Nephron (organoid): ENCODE data around the gene FAM135A.
A peak's percentile ranks its signal among the peaks of the same experiment; 100 is the strongest.
"Not testable (repeated sequence)": the region's sequence is repeated elsewhere in the genome, so short reads cannot be mapped to it uniquely, and the experiment has no call there.

Experiments
- H3K27ac Mint-ChIP-seq, 3 experiments: 2 replicates each; pipeline ENCODE4 v1.8.0; 2020; ENCODE audit warnings: mixed read lengths in 3 of 3, mild to moderate bottlenecking in 2 of 3, moderate library complexity in 1 of 3
- H3K27me3 Mint-ChIP-seq: 2 replicates; pipeline ENCODE4 v1.8.0; 2021; ENCODE audit warnings: low read depth, mild to moderate bottlenecking, moderate library complexity, mixed read lengths
- H3K36me3 Mint-ChIP-seq: 2 replicates; pipeline ENCODE4 v1.8.0; 2020; ENCODE audit warnings: low read depth, mixed read lengths
- H3K4me1 Mint-ChIP-seq: 2 replicates; pipeline ENCODE4 v1.8.0; 2020; ENCODE audit warnings: mixed read lengths
- H3K4me3 Mint-ChIP-seq, 3 experiments: 2 replicates each; pipeline ENCODE4 v1.8.0; 2020; ENCODE audit warnings: mild to moderate bottlenecking in 3 of 3, mixed read lengths in 3 of 3, moderate library complexity in 2 of 3
- H3K9me3 Mint-ChIP-seq: 2 replicates; pipeline ENCODE4 v1.8.0; 2020; ENCODE audit warnings: mixed read lengths
- TF ChIP-seq, protein P1 (sequence below), 3 experiments: fragments of 200-600 bp; sonication (generic); IDR thresholded peaks; one replicate each; pipeline ENCODE4 v1.5.0; 2021; ENCODE audit warnings: antibody characterized with exemption in 3 of 3; ENCODE audit not compliant: unreplicated experiment in 3 of 3

The FAM135A gene

GRCh38 chr6:70423189-70424134 is 10.2 kb downstream of the FAM135A start:
- TF ChIP-seq, protein P1, sequence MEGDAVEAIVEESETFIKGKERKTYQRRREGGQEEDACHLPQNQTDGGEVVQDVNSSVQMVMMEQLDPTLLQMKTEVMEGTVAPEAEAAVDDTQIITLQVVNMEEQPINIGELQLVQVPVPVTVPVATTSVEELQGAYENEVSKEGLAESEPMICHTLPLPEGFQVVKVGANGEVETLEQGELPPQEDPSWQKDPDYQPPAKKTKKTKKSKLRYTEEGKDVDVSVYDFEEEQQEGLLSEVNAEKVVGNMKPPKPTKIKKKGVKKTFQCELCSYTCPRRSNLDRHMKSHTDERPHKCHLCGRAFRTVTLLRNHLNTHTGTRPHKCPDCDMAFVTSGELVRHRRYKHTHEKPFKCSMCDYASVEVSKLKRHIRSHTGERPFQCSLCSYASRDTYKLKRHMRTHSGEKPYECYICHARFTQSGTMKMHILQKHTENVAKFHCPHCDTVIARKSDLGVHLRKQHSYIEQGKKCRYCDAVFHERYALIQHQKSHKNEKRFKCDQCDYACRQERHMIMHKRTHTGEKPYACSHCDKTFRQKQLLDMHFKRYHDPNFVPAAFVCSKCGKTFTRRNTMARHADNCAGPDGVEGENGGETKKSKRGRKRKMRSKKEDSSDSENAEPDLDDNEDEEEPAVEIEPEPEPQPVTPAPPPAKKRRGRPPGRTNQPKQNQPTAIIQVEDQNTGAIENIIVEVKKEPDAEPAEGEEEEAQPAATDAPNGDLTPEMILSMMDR (IDR thresholded peaks at IDR 0.05; ENCODE audit: unreplicated experiment in 3 of 3): no peak
- Mint-ChIP-seq H3K27me3 (no peaks in the 10 kb centered on the region), H3K36me3 (peaks cover 39% of the 10 kb centered on the region), H3K9me3 (no peaks in the 10 kb centered on the region), H3K27ac (peak overlapping the region; percentile 38 to 90 (median 63)), H3K4me3 (no peak overlapping the region), H3K4me1 (peaks cover 14% of the 10 kb centered on the region)

DNA sequence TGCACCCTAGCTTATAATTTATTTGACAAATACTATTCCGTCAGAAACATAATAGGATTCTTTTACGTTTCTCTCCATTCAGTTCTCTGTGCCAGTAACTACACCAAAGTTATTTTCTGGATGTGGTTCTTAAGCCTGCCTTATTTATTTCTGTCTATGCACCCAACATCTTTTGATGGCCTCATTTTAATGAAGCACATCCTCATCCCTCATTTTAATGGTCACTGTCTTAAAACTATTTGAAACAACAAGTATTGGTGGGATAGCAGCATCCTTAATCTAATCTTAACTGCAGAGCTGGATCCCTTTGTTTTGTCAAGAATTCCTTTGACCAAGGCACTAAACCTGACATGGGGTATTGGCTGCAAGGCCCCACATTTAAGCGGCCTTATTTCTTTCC is 11.0 kb downstream of the FAM135A start:
- TF ChIP-seq, protein P1 (IDR thresholded peaks at IDR 0.05; ENCODE audit: unreplicated experiment in 3 of 3): no peak
- peaks cover 42% of the 10 kb centered on the region for H3K36me3 Mint-ChIP-seq
- no peaks in the 10 kb centered on the region for H3K9me3 Mint-ChIP-seq
- no peak overlapping the region for H3K4me3 Mint-ChIP-seq
- H3K27me3 Mint-ChIP-seq: no peaks in the 10 kb centered on the region
- H3K4me1 Mint-ChIP-seq: peaks cover 14% of the 10 kb centered on the region
- peak overlapping the region; percentile 38 to 90 (median 63) for H3K27ac Mint-ChIP-seq

GRCh38 chr6:70436320-70436719 is 23.0 kb downstream of the FAM135A start:
- Mint-ChIP-seq H3K27ac (no peak overlapping the region), H3K36me3 (peaks cover 37% of the 10 kb centered on the region), H3K4me1 (peaks cover 7% of the 10 kb centered on the region), H3K4me3 (no peak overlapping the region), H3K27me3 (no peaks in the 10 kb centered on the region), H3K9me3 (peaks cover 8% of the 10 kb centered on the region)
- TF ChIP-seq, protein P1 (IDR thresholded peaks at IDR 0.05; ENCODE audit: unreplicated experiment in 3 of 3): no peak

GRCh38 chr6:70445001-70445400 is 31.7 kb downstream of the FAM135A start:
- H3K4me1 Mint-ChIP-seq: no peaks in the 10 kb centered on the region
- peaks cover 12% of the 10 kb centered on the region for H3K9me3 Mint-ChIP-seq
- H3K27me3 Mint-ChIP-seq: no peaks in the 10 kb centered on the region
- no peak overlapping the region for H3K4me3 Mint-ChIP-seq
- TF ChIP-seq, protein P1 (IDR thresholded peaks at IDR 0.05; ENCODE audit: unreplicated experiment in 3 of 3): no peak
- peaks cover 60% of the 10 kb centered on the region for H3K36me3 Mint-ChIP-seq
- H3K27ac Mint-ChIP-seq: no peak overlapping the region

DNA sequence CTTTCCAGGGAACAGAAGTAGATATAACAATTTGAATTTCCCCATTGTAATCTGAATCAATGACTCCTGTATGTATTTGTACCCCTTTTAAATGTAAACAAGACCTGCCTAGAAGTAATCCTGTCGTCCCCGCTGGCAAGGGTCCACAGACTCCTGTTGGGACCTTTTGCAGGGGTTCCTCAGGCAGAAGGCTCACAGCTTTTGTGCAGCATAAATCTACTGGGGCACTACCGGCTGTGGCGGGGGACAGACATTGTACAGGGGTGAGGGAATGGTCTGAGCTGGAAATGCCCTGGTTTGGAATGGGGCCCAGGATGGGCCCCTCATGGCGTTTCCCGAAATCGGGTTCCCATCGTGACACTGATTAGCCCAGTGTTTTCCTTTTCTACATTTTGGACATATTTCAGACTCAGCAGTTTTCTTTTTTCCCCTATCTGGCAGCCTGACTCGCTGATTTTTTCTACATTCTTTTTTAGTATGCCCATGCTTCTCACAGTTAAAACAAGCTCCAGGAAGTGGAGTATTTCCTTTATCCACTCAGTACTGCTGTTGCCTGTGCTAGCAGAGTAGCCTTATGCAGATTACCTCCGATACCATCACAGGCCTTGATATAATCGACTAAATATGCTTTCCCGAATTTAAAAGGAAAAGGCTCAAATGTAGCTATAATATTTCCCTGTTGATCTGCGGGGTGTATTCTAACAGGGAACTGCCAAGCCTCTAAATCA is 34.2 kb downstream of the FAM135A start:
- H3K4me3 Mint-ChIP-seq, H3K27me3 Mint-ChIP-seq, H3K4me1 Mint-ChIP-seq: not testable (repeated sequence)
- H3K9me3 Mint-ChIP-seq: peaks cover 15% of the 10 kb centered on the region
- H3K36me3 Mint-ChIP-seq: peaks cover 73% of the 10 kb centered on the region
- H3K27ac Mint-ChIP-seq: peak overlapping the region in 1 of 3 experiments; percentile 54

DNA sequence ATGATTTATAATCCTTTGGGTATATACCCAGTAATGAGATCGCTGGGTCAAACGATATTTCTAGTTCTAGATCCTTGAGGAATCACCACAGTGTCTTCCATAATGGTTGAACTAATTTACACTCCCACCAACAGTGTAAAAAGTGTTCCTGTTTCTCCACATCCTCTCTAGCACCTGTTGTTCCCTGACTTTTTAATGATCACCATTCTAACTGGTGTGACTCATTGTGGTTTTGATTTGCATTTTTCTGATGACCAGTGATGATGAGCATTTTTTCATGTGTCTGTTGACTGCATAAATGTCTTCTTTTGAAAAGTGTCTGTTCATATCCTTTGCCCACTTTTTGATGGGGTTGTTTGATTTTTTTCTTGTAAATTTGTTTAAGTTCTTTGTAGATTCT is 40.6 kb downstream of the FAM135A start:
- not testable (repeated sequence) for H3K27me3 Mint-ChIP-seq, H3K4me3 Mint-ChIP-seq, H3K27ac Mint-ChIP-seq, H3K4me1 Mint-ChIP-seq
- peaks cover 62% of the 10 kb centered on the region for H3K36me3 Mint-ChIP-seq
- H3K9me3 Mint-ChIP-seq: peaks cover 13% of the 10 kb centered on the region
